ENCODE measurements around the gene PRKACA.

Gene PRKACA

DNA sequence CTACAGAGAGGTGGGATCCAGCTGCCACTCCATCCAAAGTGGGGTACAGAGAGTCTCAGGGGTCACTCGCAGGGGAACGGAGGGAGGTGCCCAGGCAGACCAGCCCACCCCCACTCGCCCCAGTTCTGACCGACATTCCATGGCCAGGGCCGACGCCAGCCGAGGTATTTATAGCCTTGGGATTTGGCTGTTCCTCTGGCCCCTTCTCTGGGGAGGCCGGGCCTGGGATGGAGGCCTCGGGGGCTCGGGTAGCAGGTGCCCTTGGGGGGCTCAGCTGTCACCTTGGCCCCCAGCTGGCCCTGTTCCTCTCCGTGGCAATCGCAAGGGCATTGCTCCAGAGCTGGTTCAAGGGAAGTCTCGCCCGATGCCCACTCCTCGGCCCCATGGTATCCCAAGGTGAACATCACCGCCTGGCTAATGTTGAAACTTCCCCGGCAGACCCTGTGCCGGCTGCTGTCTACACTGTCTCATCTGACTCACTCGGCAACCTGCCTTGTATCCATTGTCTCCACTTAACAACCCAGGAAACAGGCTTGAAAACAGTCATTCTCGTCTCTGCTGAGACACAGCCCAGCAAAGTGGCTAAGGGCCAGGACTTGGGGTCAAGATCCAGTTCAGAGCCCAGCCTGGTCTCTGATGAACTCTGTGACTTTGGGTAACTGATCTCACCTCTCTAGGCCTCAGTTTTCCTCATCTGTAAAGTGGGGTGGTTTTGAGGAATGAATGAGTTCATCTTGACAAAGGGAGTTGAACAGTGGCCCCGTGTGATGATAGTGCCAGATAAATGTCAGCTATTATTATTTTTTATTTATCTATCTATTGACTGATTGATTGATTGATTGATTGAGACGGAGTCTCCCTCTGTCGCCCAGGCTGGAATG, 9.7 kb downstream of the PRKACA start:
- no peak overlapping the region for H3K4me3 Mint-ChIP-seq
- peak overlapping the region in 1 of 3 experiments; percentile 40 for H3K27ac Mint-ChIP-seq
- peaks cover 15% of the 10 kb centered on the region for H3K4me1 Mint-ChIP-seq
- no peaks in the 10 kb centered on the region for H3K9me3 Mint-ChIP-seq
- peaks cover 29% of the 10 kb centered on the region for H3K36me3 Mint-ChIP-seq (ENCODE audit: low read depth)
- no peaks in the 10 kb centered on the region for H3K27me3 Mint-ChIP-seq (ENCODE audit: low read depth)
- no peak for TF ChIP-seq CTCF (IDR thresholded peaks at IDR 0.05; ENCODE audit: unreplicated experiment in 3 of 3)

DNA sequence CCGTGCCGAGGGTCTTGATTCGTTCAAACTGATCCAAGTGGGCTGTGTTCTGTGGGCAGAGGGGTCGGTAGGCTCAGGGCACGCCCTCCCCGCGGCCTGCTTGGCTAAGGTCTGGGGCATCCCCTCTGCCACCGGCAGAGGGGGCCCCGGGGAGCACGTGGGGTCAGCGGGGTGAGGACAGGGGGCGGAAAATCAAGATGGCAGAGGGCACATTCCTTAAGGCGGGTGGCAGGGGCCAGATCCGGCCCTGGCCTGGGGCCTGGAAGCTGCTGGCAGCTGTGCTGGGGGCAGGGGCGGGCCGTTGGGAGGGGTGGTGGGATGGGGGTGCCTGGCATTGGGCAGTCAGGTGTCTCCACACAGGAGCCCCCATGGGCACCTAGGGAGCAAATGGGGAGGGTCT, 10.7 kb downstream of the PRKACA start:
- no peak for TF ChIP-seq CTCF (IDR thresholded peaks at IDR 0.05; ENCODE audit: unreplicated experiment in 3 of 3)

GRCh38 chr19:14105680-14106079, 11.9 kb downstream of the PRKACA start:
- no peak overlapping the region for H3K4me3 Mint-ChIP-seq
- H3K9me3 Mint-ChIP-seq: no peaks in the 10 kb centered on the region
- no peak overlapping the region for H3K27ac Mint-ChIP-seq
- H3K27me3 Mint-ChIP-seq (ENCODE audit: low read depth): no peaks in the 10 kb centered on the region
- H3K4me1 Mint-ChIP-seq: peaks cover 7% of the 10 kb centered on the region
- TF ChIP-seq CTCF (IDR thresholded peaks at IDR 0.05; ENCODE audit: unreplicated experiment in 3 of 3): no peak
- H3K36me3 Mint-ChIP-seq (ENCODE audit: low read depth): peaks cover 38% of the 10 kb centered on the region

More for the DNA sequence above, 10.7 kb downstream of the PRKACA start:
- peaks cover 33% of the 10 kb centered on the region for H3K36me3 Mint-ChIP-seq (ENCODE audit: low read depth)
- H3K9me3 Mint-ChIP-seq: no peaks in the 10 kb centered on the region
- H3K4me3 Mint-ChIP-seq: no peak overlapping the region
- H3K4me1 Mint-ChIP-seq: peaks cover 12% of the 10 kb centered on the region
- H3K27me3 Mint-ChIP-seq (ENCODE audit: low read depth): no peaks in the 10 kb centered on the region
- H3K27ac Mint-ChIP-seq: no peak overlapping the region

GRCh38 chr19:14103310-14103709, 14.3 kb downstream of the PRKACA start:
- Mint-ChIP-seq H3K4me3 (no peak overlapping the region), H3K4me1 (peaks cover 7% of the 10 kb centered on the region), H3K36me3 (ENCODE audit: low read depth) (peaks cover 39% of the 10 kb centered on the region), H3K27me3 (ENCODE audit: low read depth) (no peaks in the 10 kb centered on the region), H3K9me3 (no peaks in the 10 kb centered on the region), H3K27ac (no peak overlapping the region)
- no peak for TF ChIP-seq CTCF (IDR thresholded peaks at IDR 0.05; ENCODE audit: unreplicated experiment in 3 of 3)

DNA sequence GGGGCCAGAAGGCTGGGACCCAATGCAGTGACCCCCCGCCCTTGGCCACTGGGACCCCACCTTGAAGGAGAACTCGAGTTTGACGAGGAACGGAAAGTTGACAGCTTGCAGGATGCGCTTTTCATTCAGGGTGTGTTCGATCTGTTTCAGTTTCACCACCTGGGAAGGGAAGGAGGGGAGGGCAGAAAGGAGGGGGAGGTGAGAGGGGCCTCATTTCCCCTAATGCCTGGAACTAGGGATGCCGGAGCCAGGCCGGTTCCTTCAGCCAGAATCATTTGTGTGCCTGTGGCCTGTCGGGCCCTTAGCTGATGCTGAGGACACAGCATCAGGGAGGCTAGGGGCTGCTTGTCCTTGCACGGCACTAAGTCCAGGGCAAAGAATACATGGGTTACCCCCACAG, 14.8 kb downstream of the PRKACA start:
- no peak for TF ChIP-seq CTCF (IDR thresholded peaks at IDR 0.05; ENCODE audit: unreplicated experiment in 3 of 3)
- peaks cover 40% of the 10 kb centered on the region for H3K36me3 Mint-ChIP-seq (ENCODE audit: low read depth)
- no peaks in the 10 kb centered on the region for H3K9me3 Mint-ChIP-seq
- H3K4me3 Mint-ChIP-seq: no peak overlapping the region
- H3K27me3 Mint-ChIP-seq (ENCODE audit: low read depth): no peaks in the 10 kb centered on the region
- H3K27ac Mint-ChIP-seq: no peak overlapping the region
- H3K4me1 Mint-ChIP-seq: peaks cover 3% of the 10 kb centered on the region
